Measurements from ENCODE around the gene PARD3B.

Gene PARD3B

DNA sequence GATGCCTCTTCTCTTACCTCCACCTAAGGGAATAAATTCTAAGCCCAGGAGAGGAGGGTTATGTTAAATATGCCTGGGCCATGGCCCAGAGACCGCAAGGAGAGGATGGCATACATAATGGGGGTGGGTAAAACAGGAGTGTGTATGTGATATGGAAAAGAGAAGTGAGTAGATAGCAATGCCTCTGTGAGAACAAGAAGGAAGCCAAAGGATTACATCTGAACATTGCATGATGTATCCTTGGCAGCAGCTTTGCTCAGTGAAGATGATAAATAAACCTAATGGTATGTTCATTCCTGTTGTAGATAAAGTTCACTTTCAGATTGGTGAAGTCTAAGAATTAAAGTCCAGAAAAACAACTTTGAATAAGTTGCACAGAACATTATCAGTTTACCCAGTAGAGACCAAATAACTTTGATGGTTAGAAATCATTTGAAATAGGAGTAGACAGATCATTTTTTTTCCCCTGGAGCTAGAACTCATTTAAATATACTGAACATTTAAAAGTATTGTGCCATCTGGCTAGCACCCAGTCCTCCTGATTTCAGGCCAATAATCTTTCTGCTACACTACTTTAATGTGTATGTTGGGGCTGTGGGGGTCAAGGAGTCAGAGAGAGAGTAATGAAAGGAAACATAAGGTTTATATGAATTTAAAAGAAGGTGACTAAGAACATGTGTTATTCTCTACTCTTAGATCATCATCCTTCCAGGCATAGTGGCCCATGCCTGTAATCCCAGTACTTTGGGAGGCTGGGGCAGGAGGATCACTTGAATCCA, 231.7 kb downstream of the PARD3B start:
- DNase-seq = no peak

DNA sequence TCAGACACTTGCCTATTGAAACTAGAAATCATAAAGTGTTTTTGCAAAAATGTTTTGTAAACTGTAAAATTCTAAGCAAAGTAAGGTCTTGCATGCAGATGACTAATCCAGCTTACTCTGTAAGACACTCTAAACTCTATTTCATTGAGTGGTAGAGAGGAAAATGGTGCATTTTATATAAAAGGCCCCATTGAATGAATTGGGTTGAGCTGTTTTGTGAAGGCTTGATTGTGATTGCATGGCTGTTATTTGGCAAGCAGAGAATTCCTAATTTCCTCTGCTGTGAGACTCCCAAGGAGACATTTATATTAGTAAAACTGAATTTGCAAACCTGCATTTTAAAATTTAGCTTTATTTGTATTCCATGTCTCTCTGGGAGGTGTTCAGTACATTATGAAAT, 234.5 kb downstream of the PARD3B start:
- DNase-seq = no peak

DNA sequence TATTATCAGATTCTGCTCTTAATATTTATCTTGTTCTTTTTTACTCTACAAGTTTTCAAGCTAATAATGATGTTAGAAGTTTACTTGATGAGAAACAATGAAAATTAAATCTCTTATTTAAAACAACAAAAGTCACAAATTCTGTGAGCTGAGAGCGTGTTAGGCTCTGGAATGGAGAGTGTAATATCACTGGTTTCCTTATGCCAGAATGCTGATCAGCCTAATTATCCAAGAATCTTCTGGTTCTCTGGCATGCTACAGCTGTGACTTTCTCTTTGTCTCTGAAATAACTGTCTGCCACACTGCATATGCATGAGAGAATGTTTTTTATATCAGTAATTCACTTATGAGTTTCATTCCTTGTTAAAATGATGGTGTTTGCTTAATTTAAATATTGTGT, 236.7 kb downstream of the PARD3B start:
- no peak for DNase-seq

DNA sequence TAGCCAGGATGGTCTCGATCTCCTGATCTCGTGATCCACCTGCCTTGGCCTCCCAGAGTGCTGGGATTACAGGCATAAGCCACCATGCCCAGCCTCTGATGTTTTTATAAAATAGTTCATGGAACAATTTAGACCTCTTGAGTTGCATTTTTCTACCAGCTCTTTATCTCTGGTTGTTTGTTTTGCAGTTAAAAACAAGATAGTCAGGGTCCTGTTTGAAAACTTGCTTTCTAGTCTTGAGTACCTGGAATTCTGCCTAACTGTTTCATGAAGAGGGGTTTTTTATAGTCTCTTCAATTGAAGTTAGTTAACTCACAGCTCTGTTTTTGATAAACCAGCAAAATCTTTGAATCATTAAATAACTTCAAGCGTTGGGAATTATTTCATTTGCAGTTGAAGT, 244.8 kb downstream of the PARD3B start:
- DNase-seq = no peak

DNA sequence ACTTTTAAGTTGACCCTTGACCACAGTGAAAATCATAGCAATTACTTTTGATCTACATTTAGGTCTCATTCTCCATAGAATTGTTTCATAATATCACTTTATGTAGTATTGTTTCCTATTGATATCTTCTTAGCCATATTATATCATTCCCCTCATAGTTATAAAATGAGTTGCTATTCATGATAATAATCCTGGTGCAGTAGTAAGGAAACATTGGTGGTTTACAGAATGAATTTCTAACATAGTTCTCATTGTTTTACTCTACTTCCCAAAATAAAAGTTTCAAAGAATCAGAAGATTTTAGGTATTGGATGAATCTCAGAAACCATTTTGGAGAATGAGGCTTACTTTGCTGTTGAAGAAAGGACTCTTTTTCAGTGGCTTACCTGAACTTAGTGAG, 246.0 kb downstream of the PARD3B start:
- no peak for DNase-seq

DNA sequence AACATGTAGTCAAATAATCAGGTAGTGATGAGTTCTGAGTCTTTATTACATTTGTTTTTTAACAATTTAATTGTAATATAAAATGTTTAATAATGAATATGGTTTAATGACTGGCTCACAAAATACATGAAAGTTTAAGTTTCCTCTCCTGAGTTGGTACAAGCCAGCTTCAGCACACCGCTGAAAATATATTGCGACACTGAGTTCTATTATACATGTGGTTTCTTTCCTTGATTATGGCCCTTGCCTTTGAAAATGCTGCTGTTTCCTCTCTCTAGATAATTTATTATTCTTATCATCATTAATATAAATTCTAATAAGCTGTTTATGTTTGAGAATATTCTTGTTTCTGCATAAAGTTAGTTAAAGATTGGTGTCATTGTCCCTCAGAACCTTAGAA, 249.3 kb downstream of the PARD3B start:
- no peak for DNase-seq

DNA sequence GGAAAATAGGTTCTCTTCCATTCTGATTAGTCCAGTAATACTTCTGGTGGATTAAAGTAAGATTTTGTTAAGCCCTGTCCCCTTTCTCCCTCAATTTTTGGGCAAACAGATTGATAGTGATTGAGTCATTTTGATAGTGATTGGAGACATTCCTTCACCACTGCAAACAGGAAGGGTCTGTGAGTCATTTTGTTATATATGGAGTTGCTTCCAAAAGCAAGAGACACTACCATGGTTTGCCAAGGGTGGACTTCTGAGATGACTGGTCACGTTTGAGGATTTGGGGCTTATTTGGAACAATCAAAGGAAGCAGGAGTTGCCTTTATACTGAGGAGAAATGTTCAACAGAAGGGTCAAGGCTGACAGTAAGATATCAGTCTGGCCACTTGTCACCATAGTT, 249.9 kb downstream of the PARD3B start:
- no peak for DNase-seq

DNA sequence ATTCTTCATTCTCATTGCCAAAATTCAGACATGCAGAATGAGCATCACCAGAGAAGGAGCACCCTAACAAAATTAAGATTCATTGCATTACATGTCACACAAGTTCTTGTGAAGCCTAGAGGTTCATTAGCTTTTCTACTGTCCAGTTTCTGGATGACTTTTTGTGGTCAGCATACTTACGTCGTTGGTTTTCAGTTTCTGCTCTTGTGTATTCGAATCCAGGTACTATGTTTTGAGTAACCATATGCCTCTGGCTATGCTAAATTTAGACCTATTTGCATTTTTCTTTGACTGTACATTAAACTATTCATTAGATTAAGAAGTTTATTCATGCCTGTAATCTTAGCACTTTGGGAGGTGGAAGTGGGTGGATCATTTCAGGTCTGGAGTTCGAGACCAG, 251.3 kb downstream of the PARD3B start:
- DNase-seq = no peak

DNA sequence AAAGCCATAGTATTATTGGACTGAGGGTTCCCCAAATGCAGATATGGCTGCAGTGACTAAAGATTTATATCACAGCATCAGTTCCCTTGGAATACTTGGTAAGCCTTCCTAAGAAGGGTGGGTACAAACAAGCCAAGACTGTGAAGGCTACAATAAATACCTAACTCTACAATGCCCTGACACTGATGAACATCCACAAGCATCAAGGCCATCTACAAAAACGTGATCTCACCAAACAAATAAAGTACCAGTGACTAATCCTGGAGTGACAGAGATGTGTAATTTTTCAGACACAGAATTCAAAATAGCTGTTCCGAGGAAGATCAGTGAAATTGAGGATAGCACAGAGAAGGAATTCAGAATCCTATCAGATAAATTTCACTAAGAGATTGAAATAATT, 254.5 kb downstream of the PARD3B start:
- DNase-seq = no peak

DNA sequence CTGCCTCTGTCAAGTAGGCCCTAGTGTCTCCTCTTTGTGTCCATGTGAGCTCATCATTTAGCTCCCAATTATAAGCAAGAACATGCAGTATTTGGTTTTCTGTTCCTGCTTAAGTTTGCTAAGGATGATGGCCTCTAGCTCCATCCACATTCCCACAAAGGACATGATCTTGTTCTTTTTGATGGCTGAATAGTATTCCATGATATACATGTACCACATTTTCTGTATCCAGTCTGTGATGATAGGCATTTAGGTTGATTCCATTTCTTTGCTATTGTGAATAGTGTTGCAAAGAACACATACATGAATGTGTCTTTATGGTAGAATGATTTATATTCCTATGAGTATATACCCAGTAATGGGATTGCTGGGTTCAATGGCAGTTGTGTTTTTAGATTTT, 263.2 kb downstream of the PARD3B start:
- no peak for DNase-seq

DNA sequence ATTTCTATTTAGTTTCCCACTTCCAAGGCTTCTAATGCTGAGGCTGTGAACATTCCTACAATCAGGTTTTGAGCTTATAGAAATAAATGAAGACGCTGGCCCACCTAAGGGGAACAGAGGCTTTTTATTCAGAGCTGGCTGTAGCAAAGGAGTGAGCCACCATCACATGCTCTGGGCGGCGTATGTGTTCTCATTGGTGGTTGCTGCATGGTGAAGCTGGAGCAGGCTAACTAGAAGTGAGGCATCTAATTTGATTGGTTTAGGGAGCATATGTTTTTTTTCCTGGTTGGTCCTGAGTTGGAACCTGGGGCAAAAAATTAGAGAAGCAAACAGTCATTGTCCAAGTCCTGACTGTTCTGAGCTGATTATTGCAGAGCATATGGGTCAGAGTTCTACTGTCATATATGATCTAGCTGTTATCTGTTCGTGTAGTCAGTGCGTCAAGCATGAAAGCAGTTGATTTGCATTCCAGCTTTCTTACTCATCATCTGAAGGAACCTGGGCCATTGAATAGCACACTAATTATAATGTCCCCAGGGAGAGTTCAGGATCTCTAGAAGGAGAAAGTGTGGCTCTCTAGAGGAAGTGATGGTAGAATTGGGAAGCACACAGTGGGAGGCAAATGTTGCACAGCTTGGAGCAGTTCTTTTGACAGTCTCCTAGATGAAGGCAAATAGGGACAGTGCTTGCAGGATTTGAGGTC, 279.6 kb downstream of the PARD3B start:
- DNase-seq = no peak

DNA sequence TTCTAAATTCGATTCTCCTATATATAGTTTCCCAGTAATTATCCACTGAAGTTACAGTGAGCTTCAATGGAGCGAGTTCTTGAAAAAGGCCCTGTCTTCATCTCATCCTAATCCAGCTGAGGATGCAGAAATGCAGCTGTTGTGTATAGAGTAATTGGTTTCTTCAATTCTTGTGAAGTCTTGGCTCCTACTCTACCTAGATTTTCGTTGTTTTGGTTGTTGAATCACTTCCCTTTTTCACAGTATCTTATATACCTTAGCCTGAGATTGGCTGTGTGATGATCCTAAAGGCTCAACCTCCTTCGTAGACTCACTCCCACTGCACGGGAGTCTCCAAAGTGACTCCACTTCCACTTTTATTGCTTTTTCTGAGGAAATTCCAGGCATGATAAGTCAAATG, 280.4 kb downstream of the PARD3B start:
- no peak for DNase-seq

DNA sequence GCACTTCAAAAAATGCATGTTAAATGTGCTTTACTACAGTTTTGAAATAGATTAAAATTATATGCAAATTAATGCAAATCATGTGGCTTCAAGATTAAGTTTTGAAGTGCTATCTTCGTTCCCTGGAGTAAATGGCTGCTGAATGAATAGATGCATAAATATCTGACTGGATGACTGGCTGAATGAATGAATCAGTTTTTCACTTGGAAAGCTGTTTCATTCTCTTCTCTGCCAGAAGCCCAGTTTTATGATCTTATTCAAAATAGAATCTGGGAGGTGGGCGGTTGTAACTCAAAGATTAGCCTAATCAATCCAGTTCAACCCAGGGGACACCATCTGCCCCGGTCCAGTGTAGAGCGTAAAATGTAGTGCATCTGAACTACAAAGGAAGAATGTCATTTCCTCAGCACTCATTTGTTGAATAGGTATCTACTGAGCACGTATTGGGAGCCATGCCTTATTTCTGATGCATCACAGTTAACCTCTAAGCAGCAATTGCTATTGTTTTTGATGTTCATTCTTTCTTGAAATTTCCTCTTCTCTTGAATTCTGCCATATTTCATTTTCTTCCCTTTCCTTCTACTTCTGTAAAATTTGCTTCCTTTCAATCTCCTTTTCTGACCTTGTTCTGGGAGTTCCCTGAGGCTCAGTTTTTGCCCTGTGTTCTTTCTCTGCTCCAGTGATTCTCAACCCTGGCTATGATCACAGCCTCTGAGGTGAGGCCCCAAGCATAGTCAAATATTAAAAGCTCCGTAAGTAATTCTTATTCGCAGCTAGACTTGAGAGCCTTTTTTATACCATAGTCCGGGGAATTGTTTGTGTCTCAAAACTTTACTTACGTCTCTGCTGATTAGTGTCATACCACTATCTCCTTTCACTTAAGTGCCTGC, 282.7 kb downstream of the PARD3B start:
- no peak for DNase-seq

DNA sequence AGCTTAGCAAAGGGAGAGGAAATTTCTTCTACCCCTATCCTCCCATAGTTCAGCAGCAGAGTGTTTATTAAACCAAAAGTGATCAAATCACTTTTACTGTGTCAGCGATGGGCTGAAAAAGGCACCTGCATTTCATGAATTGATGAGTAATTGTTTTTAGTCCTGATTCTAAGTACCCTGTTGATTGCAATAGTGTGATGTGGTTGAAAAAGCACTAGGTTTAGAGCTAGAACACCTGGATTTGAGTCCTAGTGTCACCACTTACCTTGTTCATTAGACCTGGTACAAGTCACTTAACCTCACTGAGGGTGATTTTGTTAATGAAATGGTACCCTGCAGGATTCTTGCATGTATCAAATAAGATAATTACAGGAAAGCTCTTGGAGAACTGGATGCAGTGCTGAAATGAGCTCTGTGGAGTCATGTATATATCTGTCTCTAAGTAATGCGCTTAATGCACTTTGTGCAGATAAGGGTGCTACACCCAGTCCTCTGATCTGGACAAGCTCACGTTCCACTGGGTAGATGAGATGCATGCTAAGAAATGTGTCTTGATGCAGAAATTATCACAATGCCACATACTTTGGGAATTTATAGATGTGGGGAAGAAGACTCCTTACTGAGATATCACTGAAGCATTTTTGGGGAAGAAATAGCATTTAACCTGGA, 289.6 kb downstream of the PARD3B start:
- DNase-seq = no peak

DNA sequence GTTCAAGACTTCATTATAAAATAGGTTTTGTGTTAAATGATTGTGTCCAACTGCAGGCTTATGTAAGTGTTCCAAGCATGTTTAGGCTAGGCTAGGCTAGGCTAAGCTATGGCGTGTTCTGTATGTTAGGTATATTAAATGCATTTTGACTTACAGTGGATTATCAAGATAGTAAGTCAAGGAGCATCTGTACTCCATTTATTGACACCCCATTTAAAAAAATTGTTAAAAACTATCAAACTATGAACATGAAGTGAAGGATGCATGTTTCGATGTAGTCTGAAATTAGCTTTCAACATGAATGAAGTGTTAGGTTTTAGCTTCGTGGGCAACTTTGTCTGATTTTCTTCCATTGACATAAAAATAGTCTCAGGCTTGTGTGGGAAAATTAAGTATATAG, 290.5 kb downstream of the PARD3B start:
- no peak for DNase-seq

DNA sequence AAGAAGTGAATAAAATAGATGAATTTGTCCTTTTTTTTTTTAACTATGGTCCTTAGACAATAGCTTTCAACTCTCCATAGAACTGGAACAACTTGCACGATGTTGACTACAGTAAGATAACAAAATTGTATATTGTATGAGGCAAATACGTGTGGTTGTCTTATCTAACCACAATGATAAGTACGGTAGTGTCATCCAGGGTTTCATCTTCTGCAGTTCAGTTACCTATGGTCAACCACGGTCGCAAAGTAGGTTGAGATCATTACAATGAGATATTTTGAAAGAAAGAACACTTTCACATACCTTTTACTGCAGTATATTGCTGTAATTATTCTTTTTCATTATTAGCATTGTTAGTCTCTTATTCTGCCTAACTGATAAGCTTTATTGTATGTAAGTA, 295.2 kb downstream of the PARD3B start:
- DNase-seq = no peak

DNA sequence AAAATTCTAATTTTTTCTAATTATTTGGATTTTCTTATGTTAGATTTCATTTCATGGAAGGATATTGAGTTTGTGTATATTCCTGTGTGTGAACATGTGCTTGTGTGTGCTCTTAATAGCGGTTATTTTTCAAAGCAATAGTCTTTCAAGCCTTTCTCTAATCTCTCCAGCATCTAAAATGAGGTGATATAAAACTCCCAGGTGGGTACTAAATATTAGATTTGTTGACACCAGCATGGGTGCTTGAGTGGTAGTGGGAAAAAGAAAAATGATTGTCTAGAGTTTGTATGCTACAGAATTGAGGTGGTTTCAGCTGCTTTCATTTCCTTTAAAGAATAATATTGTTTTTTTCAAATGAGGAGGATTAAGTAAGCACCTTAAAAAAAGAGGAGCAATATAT, 296.8 kb downstream of the PARD3B start:
- no peak for DNase-seq

DNA sequence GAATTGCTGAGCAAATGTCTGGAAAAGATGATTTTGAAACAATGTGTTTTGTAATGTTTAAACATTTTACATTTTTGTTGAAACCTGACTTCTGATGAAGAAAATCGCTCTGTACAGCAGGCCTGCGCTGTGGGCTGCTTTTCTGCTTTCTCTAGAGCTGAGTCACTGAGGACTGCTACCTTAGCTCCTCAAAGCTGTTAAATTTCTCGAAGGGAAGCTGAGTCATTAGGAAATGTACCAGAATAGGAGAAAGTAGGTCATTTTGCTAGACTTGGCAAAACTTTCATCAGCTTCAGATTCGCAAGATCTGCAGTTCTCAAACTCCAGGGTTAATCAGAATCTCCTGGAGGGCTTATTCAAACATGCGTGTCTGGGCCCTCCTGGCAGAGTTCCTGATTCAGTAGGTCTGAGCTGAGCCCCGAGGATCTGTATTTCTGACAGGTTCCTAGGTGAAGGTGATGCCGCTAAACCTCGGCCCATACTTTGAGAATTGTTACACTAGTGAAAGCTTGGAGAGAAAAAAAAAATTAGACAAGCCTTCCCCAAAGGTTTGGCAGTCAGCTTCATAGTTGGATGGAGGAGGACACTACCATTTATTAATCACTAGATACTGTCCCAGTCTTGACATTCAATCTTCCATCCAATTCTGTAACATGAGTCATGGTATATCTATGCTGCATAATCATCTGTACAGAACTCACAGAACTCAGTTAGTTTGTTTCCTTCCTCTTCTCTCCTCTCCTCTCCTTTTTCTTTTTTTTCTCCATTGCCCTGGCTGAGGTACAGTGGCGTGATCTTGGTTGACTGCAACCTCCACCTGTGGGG, 297.6 kb downstream of the PARD3B start:
- DNase-seq = no peak

DNA sequence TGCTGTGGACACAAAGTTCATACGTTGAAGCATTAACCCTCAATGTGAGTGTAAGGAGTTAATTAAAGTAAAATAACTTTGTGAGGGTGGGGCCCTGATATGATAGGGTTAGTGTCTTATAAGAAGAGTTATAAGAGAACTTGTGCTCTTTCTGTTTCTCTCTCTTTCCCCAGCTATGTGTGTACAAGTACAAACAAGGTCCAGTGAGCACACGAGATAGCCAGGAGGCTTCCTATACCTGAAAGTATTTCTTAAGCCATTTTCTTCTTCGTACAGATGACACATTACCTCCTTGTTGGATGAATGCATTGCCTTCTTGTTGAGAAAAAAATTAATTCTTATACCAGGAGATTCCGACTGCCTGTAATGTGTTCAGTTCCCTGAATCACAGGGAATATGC, 301.2 kb downstream of the PARD3B start:
- DNase-seq = no peak

DNA sequence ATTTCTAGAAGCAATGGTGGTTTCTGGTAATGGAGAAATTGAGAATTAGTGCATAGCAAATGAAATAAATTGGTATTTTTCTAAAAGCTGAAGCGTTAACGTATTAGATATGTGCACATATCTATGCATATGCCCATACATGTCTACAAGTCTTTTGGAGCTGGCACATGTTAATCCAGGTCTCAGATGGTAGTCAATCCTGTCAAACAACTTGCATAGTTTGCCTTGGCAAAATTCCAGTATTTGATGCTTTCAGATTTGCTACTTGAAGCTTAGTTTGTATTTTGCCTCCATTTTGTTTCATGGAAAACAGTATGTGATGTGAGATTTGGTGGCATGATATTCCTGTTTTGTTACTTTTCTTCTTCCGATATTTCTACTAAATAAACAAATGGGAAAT, 304.6 kb downstream of the PARD3B start:
- no peak for DNase-seq

DNA sequence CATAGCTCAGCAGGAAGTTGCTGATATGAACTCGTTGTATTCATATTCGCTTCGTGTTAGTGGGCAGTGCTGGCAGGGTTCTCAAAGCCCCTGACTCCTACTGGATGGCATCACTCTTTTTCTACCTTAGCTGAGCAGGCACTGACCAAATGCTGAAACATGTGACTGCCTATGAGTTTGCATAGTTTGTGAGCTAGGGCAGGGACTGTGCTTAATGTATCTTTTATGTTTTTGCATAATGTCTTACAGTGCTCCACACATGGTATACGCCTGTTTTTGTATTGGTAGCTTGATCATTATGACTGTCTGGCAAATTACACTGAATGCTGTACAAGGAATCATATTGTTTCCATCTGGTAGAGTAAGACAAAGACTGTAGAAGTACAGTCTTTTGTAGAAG, 305.3 kb downstream of the PARD3B start:
- DNase-seq = no peak

DNA sequence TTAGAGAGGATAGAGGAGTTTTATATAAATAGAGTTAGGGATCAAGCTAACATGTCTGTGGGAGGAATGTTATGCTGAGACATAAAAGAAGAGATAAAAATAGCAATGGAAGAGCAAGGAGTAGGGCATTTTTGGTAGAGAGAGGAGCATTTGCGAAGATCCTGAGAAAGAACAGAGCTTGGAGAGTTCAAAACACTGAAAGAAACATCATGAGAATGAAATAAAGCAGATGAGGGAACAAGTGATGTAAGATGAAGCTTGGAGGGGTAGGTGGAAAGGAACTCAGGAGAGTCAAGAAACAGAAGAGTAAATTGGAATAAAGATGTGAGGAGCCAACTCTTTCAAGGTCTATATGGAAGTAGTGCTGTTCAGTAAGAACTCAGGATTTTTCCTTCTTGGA, 308.6 kb downstream of the PARD3B start:
- no peak for DNase-seq
